Inflammatory macrophage treated with lipopolysaccharide for 4 hours (primary cell): ENCODE results near the gene FOXD4L1.
"Not testable (repeated sequence)": the region's sequence is repeated elsewhere in the genome, so short reads cannot be mapped to it uniquely, and the experiment has no call there.

Source experiments
- DNase-seq: peaks from one replicate; pipeline ENCODE4 v3.0.0-alpha.2; 2020

Gene FOXD4L1

GRCh38 chr2:113498365-113498764 lies at the start of gene FOXD4L1:
TSS of gene FOXD4L1 (plus strand) at chr2:113498665. CDS start at chr2:113499257, 592 bp downstream.
- DNase-seq = not testable (repeated sequence)

GRCh38 chr2:113465770-113466169 lies 32.7 kb upstream of the FOXD4L1 start:
- DNase-seq = not testable (repeated sequence)

- not testable (repeated sequence) for DNase-seq
These were observed 21.6 kb upstream of the FOXD4L1 start for GRCh38 chr2:113476688-113477368.

- not testable (repeated sequence) for DNase-seq
These were observed 1.9 kb upstream of the FOXD4L1 start for GRCh38 chr2:113496527-113496926.

GRCh38 chr2:113499019-113499885 lies 787 bp downstream of the FOXD4L1 start:
- DNase-seq = not testable (repeated sequence)

GRCh38 chr2:113499886-113500722 lies 1.6 kb downstream of the FOXD4L1 start:
- DNase-seq = not testable (repeated sequence)

- not testable (repeated sequence) for DNase-seq
These were observed 2.2 kb downstream of the FOXD4L1 start for GRCh38 chr2:113500723-113501038.

GRCh38 chr2:113502216-113503093 lies 4.0 kb downstream of the FOXD4L1 start:
- DNase-seq = peak; percentile 3

GRCh38 chr2:113503094-113504042 lies 4.9 kb downstream of the FOXD4L1 start:
- peak; percentile 66 for DNase-seq

GRCh38 chr2:113504081-113504480 lies 5.6 kb downstream of the FOXD4L1 start:
- DNase-seq = peak; percentile 28

GRCh38 chr2:113507394-113508140 lies 9.1 kb downstream of the FOXD4L1 start:
- not testable (repeated sequence) for DNase-seq

GRCh38 chr2:113508187-113508586 lies 9.7 kb downstream of the FOXD4L1 start:
- DNase-seq = not testable (repeated sequence)

- not testable (repeated sequence) for DNase-seq
These were observed 12.4 kb downstream of the FOXD4L1 start for GRCh38 chr2:113510913-113511312.

GRCh38 chr2:113511859-113512258 lies 13.4 kb downstream of the FOXD4L1 start:
- not testable (repeated sequence) for DNase-seq

- not testable (repeated sequence) for DNase-seq
These were observed 17.0 kb downstream of the FOXD4L1 start for GRCh38 chr2:113515457-113515856.

- not testable (repeated sequence) for DNase-seq
These were observed 17.5 kb downstream of the FOXD4L1 start for GRCh38 chr2:113515995-113516394.

- DNase-seq = not testable (repeated sequence)
These were observed 18.6 kb downstream of the FOXD4L1 start for GRCh38 chr2:113517025-113517424.

GRCh38 chr2:113520837-113521236 lies 22.4 kb downstream of the FOXD4L1 start:
- DNase-seq = not testable (repeated sequence)

GRCh38 chr2:113521492-113521891 lies 23.0 kb downstream of the FOXD4L1 start:
- DNase-seq = not testable (repeated sequence)

GRCh38 chr2:113524986-113525385 lies 26.5 kb downstream of the FOXD4L1 start:
- not testable (repeated sequence) for DNase-seq
